GM10248 (cell line): ENCODE results near the gene FAM131C.

Experiments
- CTCF ChIA-PET: fragments of 300-600 bp; sonication (Branson Sonifier 250); formaldehyde crosslinking; extraction: SDS; loops from one replicate; lab custom pipeline; 2021; ENCODE audit warnings: antibody characterized with exemption; lab: Yijun Ruan, JAX
- POLR2A ChIA-PET: fragments of 350-650 bp; sonication (Branson Sonifier 250); formaldehyde crosslinking; extraction: SDS; loops from one replicate; lab custom pipeline; 2020; ENCODE audit warnings: antibody characterized with exemption; lab: Yijun Ruan, JAX
- DNase-seq: peaks from one replicate; pipeline ENCODE4 v3.0.0; 2012; ENCODE audit errors: extremely low spot score
- CTCF ChIP-seq: IDR thresholded peaks from 2 replicates; pipeline ENCODE4 v1.5.1; 2012; ENCODE audit warnings: mild to moderate bottlenecking, low read depth; ENCODE audit errors: extremely low read depth, missing control alignments, control extremely low read depth

FAM131C gene

GRCh38 chr1:16115468-16115983 is 42.1 kb upstream of the FAM131C start:
- ChIA-PET POLR2A (no interaction called here), CTCF (no interaction called here)
- no peak for TF ChIP-seq CTCF
- no peak for DNase-seq

- DNase-seq: no peak
- no peak for TF ChIP-seq CTCF
- ChIA-PET POLR2A (no interaction called here), CTCF (no interaction called here)
Measured at GRCh38 chr1:16114527-16115467, 41.3 kb upstream of the FAM131C start.

GRCh38 chr1:16112596-16113555 is 39.4 kb upstream of the FAM131C start:
- no peak for TF ChIP-seq CTCF
- CTCF ChIA-PET: no interaction called here
- POLR2A ChIA-PET: no interaction called here
- no peak for DNase-seq

- POLR2A ChIA-PET: no interaction called here
- DNase-seq: no peak
- TF ChIP-seq CTCF: no peak
- CTCF ChIA-PET: no interaction called here
Measured at GRCh38 chr1:16111771-16112595, 38.5 kb upstream of the FAM131C start.

- CTCF ChIA-PET: interaction anchor here (1.0 to 1.5 kb wide), 3 partner anchors 12 to 31 kb away, joined by 3 to 7 read pairs (median 4); no protein-coding TSS in a partner anchor
- TF ChIP-seq CTCF: no peak
- no peak for DNase-seq
- POLR2A ChIA-PET: no interaction called here
Measured at GRCh38 chr1:16110884-16111283, 37.4 kb upstream of the FAM131C start.

GRCh38 chr1:16110456-16110855 is 37.0 kb upstream of the FAM131C start:
- POLR2A ChIA-PET: no interaction called here
- TF ChIP-seq CTCF: no peak

More at GRCh38 chr1:16110456-16110855, 37.0 kb upstream of the FAM131C start:
- DNase-seq: no peak
- CTCF ChIA-PET: interaction anchor here (1.0 to 1.5 kb wide), 3 partner anchors 12 to 30 kb away, joined by 3 to 7 read pairs (median 4); no protein-coding TSS in a partner anchor
